Heart left ventricle (tissue), 13 donors: ENCODE data around the gene TUBE1.

Source experiments
- POLR2A ChIP-seq, 2 donors: fragments of 450-650 bp; IDR thresholded peaks; one replicate each; pipeline ENCODE4 v1.6.1; 2017; ENCODE audit warnings: antibody characterized with exemption in 2 of 2, mild to moderate bottlenecking in 2 of 2, moderate library complexity in 2 of 2
- TF ChIP-seq, protein P1 (sequence below), 12 donors: fragments of 200-600 bp; sonication (generic) in 4 of 12; IDR thresholded peaks; one replicate each; pipeline versions ENCODE4 v1.5.0 to v1.8.0; 2018 to 2022; ENCODE audit warnings: antibody characterized with exemption in 12 of 12, mild to moderate bottlenecking in 5 of 12
- donor health status: ischemic (EF 13 %, LVEDD 7.1; RV severe dilation, severe dysfunction).
- donor health status: DM: no; HTN: yes; CAD: no.
- donor health status: DM: no; HTN: no; CAD: no.
- donor health status: ischemic (EF 25% LVEDD 6.9; RV normal size, moderate dysfunction).
- donor health status: ischemic (EF 25% LVEDD 5.7; RV mildly dilated, moderate dysfunction).
- donor health status: ischemic (EF 35%, LVEDD 5.7; RV mildly dilated, moderate dysfunction).
- donor health status: nonischemic (EF 11% LVEDD 7.7; RV severe dilation, severe dysfunction).
- donor health status: DM: yes; HTN: yes; CAD: no.
- donor health status: PGD.
- donor health status: ischemic (EF 29% LVEDD 5.4; RV normal size, mild dysfunction).
- donor health status: nonischemic (EF 23%, LVEDD 6.1; RV moderate dilation, normal function).

- TF ChIP-seq, protein P1, sequence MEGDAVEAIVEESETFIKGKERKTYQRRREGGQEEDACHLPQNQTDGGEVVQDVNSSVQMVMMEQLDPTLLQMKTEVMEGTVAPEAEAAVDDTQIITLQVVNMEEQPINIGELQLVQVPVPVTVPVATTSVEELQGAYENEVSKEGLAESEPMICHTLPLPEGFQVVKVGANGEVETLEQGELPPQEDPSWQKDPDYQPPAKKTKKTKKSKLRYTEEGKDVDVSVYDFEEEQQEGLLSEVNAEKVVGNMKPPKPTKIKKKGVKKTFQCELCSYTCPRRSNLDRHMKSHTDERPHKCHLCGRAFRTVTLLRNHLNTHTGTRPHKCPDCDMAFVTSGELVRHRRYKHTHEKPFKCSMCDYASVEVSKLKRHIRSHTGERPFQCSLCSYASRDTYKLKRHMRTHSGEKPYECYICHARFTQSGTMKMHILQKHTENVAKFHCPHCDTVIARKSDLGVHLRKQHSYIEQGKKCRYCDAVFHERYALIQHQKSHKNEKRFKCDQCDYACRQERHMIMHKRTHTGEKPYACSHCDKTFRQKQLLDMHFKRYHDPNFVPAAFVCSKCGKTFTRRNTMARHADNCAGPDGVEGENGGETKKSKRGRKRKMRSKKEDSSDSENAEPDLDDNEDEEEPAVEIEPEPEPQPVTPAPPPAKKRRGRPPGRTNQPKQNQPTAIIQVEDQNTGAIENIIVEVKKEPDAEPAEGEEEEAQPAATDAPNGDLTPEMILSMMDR (IDR thresholded peaks at IDR 0.05): no peak
- TF ChIP-seq POLR2A (IDR thresholded peaks at IDR 0.05): no peak
Observed at GRCh38 chr6:112122756-112123155, 35.5 kb upstream of the TUBE1 start.
